ENCODE data around the gene NUP93.

NUP93 gene

DNA sequence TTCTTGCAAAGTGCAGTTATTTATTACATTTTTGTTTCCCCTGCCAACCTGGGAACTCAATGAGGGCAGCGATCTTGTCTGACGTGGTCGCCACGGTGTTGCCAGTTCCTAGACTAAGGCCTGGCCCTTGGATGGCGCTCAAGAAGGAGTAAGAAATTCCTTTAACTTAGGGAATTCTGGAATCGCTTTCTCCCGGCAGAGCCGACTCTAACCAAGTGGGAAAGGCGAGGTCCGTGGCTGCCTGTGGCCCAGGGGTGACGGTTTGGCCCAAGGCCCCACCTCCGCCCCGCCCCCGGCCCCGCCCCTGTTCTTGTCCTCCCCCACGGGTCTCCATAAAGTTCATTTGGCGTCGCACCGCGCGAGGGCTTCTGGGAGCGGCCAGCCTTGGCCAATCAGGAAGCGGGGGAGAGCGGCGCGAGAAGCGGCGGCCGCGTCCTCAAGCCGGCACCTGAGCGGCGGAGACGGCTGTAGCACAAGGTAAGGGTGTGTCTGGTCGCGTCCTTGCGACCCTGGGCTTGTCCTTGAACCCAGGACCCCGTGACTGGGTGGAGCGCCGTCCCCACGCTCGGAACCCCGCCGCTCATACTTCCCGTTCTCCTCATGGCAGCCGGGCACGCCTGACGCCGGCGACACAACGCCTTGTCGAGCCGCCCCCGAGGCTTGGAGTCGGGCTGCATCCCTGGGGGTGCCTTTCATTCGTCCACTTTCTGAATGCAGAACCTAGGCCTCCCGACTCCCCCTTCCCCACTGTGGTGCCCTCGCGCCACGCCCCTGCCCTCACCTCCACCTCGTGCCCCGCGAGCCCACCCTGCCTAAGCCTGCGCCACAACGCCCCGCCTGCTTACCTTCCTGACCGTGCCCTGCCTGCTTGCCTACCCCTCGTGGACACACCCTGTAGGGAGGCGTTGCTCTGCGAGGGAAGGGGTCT, at the start of gene NUP93:
Gene NUP93, plus strand, starts transcription at position 395 of the 928 bp plus-strand sequence. CDS start 18,119 bp downstream, outside the sequence.
- DNase-seq (ENCODE audit: low spot score): peak; percentile 93

DNA sequence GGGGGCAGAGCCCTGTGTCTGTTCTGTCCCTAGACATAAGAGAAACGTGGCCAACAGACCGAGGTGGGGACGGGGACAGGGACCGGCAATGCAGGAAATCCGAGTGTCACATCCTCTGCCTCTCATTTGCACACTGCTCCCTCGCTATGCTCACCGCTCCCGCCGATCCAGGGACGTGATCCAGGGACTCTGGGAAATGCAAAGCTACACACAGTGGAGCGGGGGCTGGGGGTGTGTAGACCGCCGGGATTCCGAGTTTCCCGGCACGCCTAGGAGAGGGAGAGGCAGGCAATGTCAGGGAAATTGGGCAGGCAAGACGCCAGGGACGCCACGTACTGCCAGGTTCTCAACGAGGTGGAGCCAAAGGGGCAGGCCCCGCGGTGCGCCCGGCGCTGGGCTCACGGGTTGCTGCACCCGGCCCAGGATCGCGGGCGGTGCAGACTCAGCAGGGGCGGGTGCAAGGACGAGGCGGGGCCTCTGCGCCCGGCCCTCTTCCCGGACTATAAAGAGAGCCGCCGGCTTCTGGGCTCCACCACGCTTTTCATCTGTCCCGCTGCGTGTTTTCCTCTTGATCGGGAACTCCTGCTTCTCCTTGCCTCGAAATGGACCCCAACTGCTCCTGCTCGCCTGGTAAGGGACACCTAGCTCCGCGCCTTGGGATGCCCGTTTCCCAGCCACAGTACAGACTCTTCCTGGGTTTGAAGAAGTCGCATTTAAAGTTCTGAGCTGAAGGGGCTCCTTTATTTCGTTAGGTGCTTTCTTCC, 47.8 kb upstream of the NUP93 start, which contains the start of gene MT1X:
Gene MT1X, plus strand, starts transcription at position 532 of the 764 bp plus-strand sequence. Its CDS starts 71 bp downstream, at position 603.
- peak; percentile 87 for DNase-seq (ENCODE audit: low spot score)

GRCh38 chr16:56682703-56683397, 47.1 kb upstream of the NUP93 start:
- DNase-seq (ENCODE audit: low spot score): no peak

DNA sequence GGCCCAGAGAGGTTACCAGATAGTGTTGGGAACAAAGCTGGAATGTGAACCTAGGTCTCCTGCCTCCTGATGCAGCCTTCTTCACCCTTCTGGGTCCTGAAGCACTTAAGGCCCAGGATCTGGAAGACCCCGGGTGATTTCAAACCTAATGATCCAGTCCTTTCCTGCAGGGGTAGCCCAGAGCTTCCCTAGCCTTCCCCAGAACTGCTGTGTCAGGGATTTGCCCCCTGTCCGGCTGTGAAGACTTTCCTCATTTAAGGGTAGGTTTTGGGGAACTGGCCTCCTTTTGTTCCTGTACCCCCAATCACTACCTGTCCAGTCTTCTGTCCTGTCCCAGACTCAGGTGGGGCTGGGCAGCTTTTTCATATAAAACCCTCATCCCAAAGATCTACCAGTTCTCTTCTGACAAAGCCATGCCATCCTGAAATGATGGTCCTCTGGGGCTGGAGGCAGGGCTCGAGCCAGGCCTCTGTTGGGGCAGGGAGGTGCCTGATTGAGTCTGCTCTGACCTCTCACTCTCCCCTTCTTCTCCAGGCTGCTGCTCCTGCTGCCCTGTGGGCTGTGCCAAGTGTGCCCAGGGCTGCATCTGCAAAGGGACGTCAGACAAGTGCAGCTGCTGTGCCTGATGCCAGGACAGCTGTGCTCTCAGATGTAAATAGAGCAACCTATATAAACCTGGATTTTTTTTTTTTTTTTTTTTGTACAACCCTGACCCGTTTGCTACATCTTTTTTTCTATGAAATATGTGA, 46.3 kb upstream of the NUP93 start:
- DNase-seq (ENCODE audit: low spot score): no peak

- DNase-seq (ENCODE audit: low spot score): no peak
Measured at GRCh38 chr16:56684256-56684925, 45.5 kb upstream of the NUP93 start.

- no peak for DNase-seq (ENCODE audit: low spot score)
Measured at GRCh38 chr16:56684926-56685590, 44.9 kb upstream of the NUP93 start.

DNA sequence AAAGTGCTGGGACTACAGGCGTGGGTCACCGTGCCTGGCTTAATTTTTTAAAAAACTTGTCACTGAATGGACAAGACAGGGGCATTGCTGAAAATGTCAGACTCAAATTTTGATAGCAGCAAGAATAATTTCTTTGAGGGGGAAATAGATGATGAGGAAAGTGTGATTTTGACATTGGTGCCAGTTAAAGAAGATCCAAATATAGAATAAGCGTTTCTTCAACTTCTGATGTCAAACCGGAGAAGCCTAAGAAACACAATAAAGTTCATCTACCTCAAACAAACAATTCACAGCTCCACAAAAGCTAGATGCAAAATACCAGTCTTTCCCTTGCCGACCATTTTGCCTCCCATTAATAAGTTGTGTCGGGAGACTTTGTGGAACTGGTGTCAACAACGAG, 43.2 kb upstream of the NUP93 start:
- DNase-seq (ENCODE audit: low spot score): no peak

DNA sequence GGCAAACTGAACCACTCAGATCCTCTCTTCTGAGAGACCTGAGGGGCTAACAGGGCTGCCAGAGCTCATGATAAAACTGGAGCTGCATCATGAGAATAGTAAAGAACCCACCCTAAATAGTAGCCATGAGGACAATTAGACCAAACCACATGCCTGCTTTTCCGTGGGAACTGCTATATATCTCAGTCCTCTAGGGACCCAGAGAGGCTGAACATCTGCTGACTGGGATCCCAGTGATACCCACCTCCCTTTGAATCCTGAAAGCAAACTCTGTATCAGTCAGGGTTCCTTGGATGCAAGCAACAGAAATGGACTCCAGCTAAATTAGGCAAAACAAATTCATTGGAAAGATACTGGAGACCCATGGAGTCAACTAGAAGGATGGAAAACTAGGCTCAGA, 41.2 kb upstream of the NUP93 start:
- DNase-seq (ENCODE audit: low spot score): no peak

DNA sequence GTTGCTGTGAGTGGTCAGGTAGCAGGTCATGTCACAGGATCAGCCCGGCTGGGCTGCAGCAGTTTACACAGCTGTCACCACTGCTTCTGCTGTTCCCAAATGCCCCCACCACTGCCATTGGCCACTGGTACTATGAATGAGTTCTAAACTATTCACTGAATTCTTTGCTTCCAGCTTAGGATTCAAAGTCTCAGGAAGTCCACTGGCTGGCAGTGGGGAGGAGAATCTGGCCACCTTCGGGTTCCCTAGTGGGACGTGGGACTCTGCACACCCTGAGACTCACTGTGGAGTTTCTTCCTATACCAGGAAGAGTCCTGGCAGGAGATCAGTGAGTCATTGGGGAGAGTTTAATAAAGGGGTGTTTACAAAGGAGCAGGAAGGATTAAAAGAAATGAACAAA, 40.8 kb upstream of the NUP93 start:
- DNase-seq (ENCODE audit: low spot score): no peak

DNA sequence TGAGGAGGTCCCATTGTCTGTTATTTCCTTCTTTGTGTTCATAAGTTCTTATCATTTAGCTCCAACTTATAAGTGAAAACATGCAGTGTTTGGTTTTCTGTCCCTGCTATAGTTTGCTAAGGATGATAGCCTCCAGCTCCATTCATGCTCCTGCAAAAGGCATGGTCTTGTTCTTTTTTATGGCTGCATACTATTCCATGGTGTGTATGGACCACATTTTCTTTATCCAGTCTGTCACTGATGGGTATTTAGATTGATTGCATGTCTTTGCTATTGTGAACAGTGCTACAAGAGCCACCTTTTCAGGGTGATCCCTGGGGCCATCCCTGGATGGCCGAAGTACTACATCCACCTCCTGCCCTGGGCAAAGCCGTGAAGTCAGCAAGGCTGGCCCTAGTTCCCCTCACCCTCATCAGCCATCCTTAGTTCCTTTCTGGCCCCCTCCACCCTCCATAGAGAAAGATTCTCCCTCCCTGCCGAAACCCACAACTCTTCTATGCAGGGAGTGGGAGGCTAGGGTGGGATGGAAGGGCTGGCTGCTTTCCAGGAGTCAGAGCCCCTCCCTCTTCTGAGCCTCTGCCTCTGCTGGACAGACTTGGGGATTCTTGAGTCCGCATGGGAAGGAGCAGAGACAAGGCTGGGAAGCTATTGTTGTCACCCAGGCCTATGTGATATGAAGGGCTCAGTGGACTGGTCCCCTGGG, 39.4 kb upstream of the NUP93 start:
- DNase-seq (ENCODE audit: low spot score): no peak

DNA sequence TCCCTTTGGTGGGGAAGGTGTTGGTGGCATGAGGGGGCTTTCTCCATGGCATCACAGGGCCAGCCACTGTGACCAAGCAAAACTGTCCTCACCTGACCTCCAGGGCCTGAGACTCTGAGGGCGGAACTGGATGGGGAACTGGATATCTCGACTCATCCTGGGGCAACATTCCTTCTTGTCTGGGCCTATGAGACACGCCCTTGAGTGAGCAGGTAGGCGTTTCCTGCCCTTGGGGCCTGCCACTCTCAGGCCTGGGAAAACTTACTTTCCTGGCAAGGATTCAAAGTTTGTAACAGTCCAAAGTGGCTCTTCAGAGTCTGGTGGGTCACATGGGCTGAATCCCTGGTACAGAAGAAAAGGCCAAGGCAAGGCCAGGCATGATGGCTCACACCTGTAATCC, 38.0 kb upstream of the NUP93 start:
- DNase-seq (ENCODE audit: low spot score): no peak

DNA sequence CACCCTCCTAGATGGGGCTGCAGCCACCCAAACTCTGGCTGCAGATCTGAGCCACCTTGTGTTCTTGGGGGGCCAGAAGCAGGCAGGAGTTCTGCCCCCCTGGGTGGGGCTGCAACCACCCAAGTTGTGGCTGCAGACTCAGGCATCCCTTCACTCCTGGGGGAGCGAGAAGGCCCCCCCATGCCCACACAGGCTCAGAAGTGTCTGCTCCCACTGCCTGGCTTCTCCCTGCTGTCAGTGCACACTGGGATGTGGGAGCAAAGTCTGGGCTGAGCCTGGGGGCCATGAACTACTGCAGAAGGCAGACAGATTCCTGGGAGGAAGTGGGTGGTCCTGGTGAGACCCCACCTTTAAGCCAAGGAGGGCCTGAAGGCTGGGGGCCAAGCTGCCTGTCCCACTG, 34.7 kb upstream of the NUP93 start:
- no peak for DNase-seq (ENCODE audit: low spot score)

GRCh38 chr16:56697456-56698155, 32.3 kb upstream of the NUP93 start:
- no peak for DNase-seq (ENCODE audit: low spot score)

DNA sequence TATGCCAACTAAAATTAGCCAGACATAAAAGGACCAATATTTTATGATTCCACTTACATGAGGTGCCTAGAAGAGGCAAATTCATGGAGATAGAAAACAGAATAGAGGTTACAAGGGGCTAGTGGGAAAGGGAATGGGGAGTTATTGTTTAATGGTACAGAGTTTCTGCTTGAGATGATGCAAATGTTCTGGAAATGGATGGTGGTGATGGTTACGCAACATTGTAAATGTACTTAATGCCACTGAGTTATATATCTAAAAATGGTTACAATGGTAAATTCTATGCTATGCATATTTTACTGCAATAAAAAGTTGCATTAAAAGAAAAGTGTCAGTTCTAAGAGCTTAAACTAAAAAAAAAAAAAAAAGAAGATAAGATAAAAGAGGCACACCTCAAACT, 29.7 kb upstream of the NUP93 start:
- no peak for DNase-seq (ENCODE audit: low spot score)

DNA sequence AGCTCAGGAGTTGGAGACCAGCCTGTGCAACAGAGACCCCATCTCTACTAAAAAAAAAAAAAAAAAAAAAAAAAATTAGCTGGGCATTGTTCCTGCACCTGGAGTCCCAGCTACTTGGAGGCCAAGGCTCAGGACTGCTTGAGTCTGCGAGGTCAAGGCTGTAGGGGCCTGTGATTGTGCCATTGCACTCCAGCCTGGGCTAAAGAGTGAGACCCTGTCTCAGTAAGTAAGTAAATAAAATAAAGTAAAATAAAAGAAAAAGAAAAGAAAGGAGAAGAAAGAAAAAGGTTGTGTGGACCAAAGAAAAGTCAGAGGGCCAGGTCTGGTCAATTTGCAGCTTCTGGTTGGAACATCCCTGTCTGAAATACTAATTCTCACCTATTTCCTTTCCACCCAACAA, 29.3 kb upstream of the NUP93 start:
- no peak for DNase-seq (ENCODE audit: low spot score)

- no peak for DNase-seq (ENCODE audit: low spot score)
Measured at GRCh38 chr16:56701534-56701933, 28.4 kb upstream of the NUP93 start.

DNA sequence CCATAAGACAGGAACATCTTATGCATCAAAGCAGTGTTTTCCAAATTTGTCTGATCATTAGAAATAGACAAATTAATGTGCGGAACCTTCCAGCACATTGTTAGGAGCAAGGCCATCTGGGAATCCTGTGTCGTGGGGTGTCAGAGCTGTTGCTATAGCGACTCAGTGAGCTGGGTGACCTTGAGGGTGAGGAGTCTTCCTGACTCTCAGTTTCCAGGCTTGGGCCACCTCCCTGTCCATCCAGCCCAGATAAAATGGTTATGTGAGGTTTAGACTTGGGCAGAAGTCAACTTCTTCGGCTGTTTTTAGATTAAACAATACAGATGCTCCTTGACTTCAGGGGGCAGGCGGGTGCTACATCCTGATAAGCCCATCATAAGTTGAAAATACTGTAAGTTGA, 27.1 kb upstream of the NUP93 start:
- no peak for DNase-seq (ENCODE audit: low spot score)

DNA sequence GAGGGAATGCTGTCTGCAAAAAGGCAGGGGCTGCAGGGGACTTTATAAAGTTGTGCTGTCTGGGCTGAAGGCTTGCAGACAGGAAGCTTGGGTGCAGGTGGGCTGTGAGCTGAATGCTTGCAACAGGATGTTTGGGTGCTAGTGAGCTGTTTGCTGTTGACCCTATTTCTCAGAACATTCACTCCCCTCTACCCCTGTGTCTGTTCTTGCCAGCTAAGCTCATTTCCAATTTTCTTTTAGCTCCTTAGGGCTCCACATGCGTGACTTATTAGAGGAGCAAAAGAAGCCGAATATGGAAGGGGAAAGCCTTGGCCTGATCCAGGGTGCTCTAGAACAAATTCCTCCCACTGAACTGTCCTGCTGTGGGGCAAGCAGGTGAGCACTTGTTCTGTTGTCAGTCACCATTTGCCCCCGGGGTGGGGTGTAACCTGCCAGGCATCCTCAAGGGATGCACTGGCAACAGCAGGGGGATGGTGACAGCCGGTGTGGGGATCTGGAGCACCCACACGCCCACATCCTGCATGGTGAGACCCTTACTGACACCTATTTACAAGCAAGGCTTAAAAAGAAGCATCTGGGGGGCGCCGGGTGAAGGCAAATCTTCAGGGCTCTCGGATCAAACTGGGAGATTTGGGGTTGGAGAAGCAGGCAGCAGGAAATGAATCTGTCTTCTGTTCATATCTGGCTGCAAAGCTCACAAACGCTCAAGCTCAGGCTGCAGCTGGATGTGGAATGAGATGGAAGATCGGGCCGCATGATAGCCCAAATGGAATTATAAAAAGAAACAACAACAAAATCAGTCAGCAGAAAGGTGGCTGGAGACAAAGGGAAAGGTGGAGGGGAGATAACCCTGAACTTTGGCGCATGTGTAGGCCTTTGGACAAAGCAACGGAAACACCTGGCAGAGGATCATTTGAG, 21.1 kb upstream of the NUP93 start:
- DNase-seq (ENCODE audit: low spot score): no peak

Measured in activated CD4-positive, alpha-beta T cell treated with anti-CD3 and anti-CD28 coated beads, Interleukin-2, Interleukin-4, amounts not matched to agents 100 ng/mL and 50 ng/mL, durations not matched to agents 16 hours and 8 hours (primary cell).